ENCODE measurements around the gene CFAP47.

DNA sequence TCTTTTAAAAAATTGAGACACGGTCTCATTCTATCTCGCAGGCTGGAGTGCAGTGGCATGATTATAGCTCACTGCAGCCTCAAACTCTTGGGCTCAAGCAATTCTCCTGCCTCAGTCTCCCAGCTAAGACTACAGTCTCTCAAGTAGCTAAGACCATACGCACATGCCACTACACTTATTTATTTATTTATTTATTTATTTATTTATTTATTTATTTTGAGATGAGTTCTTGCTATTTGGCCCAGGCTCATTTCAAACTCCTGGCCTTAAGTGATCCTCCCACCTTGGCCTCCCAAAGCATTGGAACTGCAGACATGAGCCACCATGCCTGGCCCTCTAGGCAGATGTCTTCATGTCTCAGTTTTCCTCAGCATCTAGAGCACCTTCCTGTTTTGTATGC, 482.2 kb downstream of the CFAP47 start:
- TF ChIP-seq EZH2 (IDR thresholded peaks at IDR 0.05; ENCODE audit: borderline replicate concordance, low read length), result no peak
- TF ChIP-seq, protein P1, sequence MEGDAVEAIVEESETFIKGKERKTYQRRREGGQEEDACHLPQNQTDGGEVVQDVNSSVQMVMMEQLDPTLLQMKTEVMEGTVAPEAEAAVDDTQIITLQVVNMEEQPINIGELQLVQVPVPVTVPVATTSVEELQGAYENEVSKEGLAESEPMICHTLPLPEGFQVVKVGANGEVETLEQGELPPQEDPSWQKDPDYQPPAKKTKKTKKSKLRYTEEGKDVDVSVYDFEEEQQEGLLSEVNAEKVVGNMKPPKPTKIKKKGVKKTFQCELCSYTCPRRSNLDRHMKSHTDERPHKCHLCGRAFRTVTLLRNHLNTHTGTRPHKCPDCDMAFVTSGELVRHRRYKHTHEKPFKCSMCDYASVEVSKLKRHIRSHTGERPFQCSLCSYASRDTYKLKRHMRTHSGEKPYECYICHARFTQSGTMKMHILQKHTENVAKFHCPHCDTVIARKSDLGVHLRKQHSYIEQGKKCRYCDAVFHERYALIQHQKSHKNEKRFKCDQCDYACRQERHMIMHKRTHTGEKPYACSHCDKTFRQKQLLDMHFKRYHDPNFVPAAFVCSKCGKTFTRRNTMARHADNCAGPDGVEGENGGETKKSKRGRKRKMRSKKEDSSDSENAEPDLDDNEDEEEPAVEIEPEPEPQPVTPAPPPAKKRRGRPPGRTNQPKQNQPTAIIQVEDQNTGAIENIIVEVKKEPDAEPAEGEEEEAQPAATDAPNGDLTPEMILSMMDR (conservative IDR thresholded peaks at IDR 0.05 in 1 of 2, IDR thresholded peaks at IDR 0.05 in 1 of 2; ENCODE audit: extremely low read depth in 1 of 2, insufficient read depth in 1 of 2, low read depth in 1 of 2, low read length in 2 of 2), result no peak
